Measurements from ENCODE around the gene MVP. TPM values are rescaled to one million over a fixed set of nuclear protein-coding genes. Genes with fewer than 3 reads are reported as not detected.
A peak's percentile ranks its signal among the peaks of the same experiment; 100 is the strongest.

Gene MVP
- total RNA-seq, 2 experiments from 2014 or later: 6.3 to 6.8 TPM

DNA sequence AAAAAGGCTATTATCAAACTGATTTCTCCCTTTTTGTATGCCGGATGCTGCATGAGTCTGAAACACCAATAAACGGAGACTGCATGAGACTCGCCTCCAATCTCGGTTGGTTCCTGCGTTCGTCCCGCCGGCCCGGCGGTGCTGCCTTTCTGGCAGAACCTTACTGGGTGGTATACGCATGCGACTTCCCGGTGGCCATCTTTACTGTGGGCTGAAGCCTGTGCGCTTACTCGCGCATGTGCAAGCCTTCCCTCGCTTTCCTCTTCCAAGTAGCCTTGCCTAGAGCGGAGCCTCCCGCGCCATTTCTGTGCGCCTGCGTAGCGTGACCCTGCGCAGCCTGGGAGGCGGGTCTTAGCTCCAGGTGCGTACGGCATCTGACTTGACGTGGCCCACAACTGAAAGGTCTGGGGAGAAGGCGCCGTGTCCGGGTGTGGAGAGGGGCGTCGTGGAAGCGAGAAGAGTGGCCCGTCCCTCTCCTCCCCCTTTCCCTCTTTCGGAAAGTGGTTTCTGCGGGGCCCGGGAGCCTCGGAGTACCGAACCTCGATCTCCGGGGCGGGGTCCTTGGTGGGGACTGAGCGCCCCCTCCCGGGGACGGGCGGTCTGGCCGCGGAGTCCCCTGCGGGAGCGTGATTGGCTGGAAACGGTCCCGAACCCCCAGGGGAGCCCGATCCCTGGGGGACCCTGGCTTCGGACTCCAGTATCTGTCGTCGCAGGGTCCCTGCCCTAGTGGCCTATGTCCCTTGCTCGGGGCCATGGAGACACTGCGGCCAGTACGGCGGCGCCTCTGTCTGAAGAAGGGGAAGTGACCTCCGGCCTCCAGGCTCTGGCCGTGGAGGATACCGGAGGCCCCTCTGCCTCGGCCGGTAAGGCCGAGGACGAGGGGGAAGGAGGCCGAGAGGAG, 4.2 kb upstream of the MVP start, which contains the start of gene PAGR1:
Gene PAGR1 (plus strand): TSS at position 360 of the 901 bp plus-strand sequence. CDS start 374 bp downstream, at position 734.
- TF ChIP-seq, protein P1, sequence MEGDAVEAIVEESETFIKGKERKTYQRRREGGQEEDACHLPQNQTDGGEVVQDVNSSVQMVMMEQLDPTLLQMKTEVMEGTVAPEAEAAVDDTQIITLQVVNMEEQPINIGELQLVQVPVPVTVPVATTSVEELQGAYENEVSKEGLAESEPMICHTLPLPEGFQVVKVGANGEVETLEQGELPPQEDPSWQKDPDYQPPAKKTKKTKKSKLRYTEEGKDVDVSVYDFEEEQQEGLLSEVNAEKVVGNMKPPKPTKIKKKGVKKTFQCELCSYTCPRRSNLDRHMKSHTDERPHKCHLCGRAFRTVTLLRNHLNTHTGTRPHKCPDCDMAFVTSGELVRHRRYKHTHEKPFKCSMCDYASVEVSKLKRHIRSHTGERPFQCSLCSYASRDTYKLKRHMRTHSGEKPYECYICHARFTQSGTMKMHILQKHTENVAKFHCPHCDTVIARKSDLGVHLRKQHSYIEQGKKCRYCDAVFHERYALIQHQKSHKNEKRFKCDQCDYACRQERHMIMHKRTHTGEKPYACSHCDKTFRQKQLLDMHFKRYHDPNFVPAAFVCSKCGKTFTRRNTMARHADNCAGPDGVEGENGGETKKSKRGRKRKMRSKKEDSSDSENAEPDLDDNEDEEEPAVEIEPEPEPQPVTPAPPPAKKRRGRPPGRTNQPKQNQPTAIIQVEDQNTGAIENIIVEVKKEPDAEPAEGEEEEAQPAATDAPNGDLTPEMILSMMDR (conservative IDR thresholded peaks at IDR 0.05; ENCODE audit: low read length): peak; percentile 87
- TF ChIP-seq EZH2phosphoT487 (IDR thresholded peaks at IDR 0.05; ENCODE audit: borderline replicate concordance, low read depth, low read length): no peak
- H2AFZ ChIP-seq (ENCODE audit: low read length): peak within 1 kb of the TSS; percentile 52
- H3K9me2 ChIP-seq (ENCODE audit: insufficient read depth, low read length): no peaks in the 10 kb centered on the region
- intact Hi-C loops (cut with micrococcal nuclease; ENCODE audit: unreplicated experiment): loop anchor here (1.0 to 5.0 kb wide), 2 partner anchors 26 to 156 kb away; partner anchors contain the start of genes KIF22 and TAOK2
- H3K4me2 ChIP-seq (ENCODE audit: low read length): peak within 1 kb of the TSS; percentile 88
- TSS peak; percentile 73 for BruUV-seq (replicated peaks)
- ChIA-PET POLR2A (interaction anchor here (0.6 to 1.1 kb wide), 5 partner anchors 12 to 145 kb away, joined by 3 to 5 read pairs (median 3); no protein-coding TSS in a partner anchor), CTCF (ENCODE audit: unreplicated experiment) (interaction anchor here (0.5 to 1.0 kb wide), 4 partner anchors 12 to 264 kb away, joined by 3 to 4 read pairs (median 4); partner anchors contain the start of gene KIF22)
- peaks cover 21% of the 10 kb centered on the region; the same call in 1 of the 2 replicates for H3K79me2 ChIP-seq (ENCODE audit: insufficient read depth, low read depth, low read length)
- H3K4me3 ChIP-seq (ENCODE audit: low read depth, low read length, poor library complexity, severe bottlenecking): peak within 1 kb of the TSS; percentile 89
- DNase-seq (ENCODE audit: low spot score): peak; percentile 100
- no peaks in the 10 kb centered on the region for H3K9me3 ChIP-seq (ENCODE audit: low read length)
- H3K27ac ChIP-seq (ENCODE audit: low read depth, low read length, poor library complexity, severe bottlenecking): peak within 1 kb of the TSS; percentile 72
- peaks cover 37% of the 10 kb centered on the region for H3K36me3 ChIP-seq (ENCODE audit: insufficient read depth, low read length)
- H4K20me1 ChIP-seq (ENCODE audit: insufficient read depth, low read length): 0 out of 2 replicates have a peak, but pooled peaks cover 4% of the 10 kb centered on the region
- peaks cover 56% of the 10 kb centered on the region for H3K4me1 ChIP-seq (ENCODE audit: insufficient read depth, low read length, poor library complexity, severe bottlenecking)

DNA sequence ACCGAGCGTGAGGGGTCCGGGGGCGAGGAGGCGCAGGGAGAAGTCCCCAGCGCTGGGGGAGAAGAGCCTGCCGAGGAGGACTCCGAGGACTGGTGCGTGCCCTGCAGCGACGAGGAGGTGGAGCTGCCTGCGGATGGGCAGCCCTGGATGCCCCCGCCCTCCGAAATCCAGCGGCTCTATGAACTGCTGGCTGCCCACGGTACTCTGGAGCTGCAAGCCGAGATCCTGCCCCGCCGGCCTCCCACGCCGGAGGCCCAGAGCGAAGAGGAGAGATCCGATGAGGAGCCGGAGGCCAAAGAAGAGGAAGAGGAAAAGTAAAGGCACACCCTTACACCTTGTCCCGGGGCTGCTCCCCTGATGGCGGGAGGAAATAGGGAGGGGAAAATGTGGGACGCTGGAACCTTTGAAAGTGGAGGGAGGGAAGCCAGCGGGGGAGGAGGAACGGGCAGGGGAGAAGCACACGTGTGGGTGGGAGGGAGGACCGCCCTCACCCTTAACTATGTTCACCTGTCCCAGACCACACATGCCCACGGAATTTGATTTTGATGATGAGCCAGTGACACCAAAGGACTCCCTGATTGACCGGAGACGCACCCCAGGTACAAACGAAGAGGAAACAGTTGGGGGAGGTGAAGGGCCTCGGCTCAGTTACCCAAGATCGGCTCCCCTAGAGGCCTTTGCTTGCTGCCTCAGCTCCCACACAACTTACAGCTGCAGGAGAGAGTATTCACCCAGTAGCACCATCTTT, 3.4 kb upstream of the MVP start:
- TF ChIP-seq EZH2phosphoT487 (IDR thresholded peaks at IDR 0.05; ENCODE audit: borderline replicate concordance, low read depth, low read length): no peak
- TF ChIP-seq, protein P1 (conservative IDR thresholded peaks at IDR 0.05; ENCODE audit: low read length): peak; percentile 40; the same call in 1 of the 2 replicates
- ChIA-PET CTCF (ENCODE audit: unreplicated experiment) (interaction anchor here (0.6 kb wide), 1 partner anchor 312 kb away, joined by 3 read pairs; no protein-coding TSS in a partner anchor), POLR2A (interaction anchor here (0.5 to 0.7 kb wide), 3 partner anchors 21 to 125 kb away, joined by 3 to 5 read pairs (median 3); no protein-coding TSS in a partner anchor)
- Histone ChIP-seq H3K4me3 (ENCODE audit: low read depth, low read length, poor library complexity, severe bottlenecking) (peak overlapping the region; percentile 89), H4K20me1 (ENCODE audit: insufficient read depth, low read length) (0 out of 2 replicates have a peak, but pooled peaks cover 4% of the 10 kb centered on the region), H2AFZ (ENCODE audit: low read length) (peak overlapping the region; percentile 46; the same call in 1 of the 2 replicates), H3K27ac (ENCODE audit: low read depth, low read length, poor library complexity, severe bottlenecking) (peak overlapping the region; percentile 72), H3K4me1 (ENCODE audit: insufficient read depth, low read length, poor library complexity, severe bottlenecking) (peaks cover 56% of the 10 kb centered on the region), H3K36me3 (ENCODE audit: insufficient read depth, low read length) (peaks cover 38% of the 10 kb centered on the region), H3K79me2 (ENCODE audit: insufficient read depth, low read depth, low read length) (peaks cover 21% of the 10 kb centered on the region; the same call in 1 of the 2 replicates), H3K9me2 (ENCODE audit: insufficient read depth, low read length) (no peaks in the 10 kb centered on the region), H3K4me2 (ENCODE audit: low read length) (peak overlapping the region; percentile 88), H3K9me3 (ENCODE audit: low read length) (no peaks in the 10 kb centered on the region)
- peak; percentile 80 for DNase-seq (ENCODE audit: low spot score)
- BruUV-seq (replicated peaks): no TSS peak
- intact Hi-C loops (cut with micrococcal nuclease; ENCODE audit: unreplicated experiment): loop anchor here (1.0 to 5.0 kb wide), 2 partner anchors 27 to 155 kb away; partner anchors contain the start of genes KIF22 and TAOK2

Data from OCI-LY7 (cell line).